GM21576 (cell line): Measurements from ENCODE around the gene FBLN1.
"Not testable (repeated sequence)": the region's sequence is repeated elsewhere in the genome, so short reads cannot be mapped to it uniquely, and the experiment has no call there.

Source experiments
- ATAC-seq: cut with Tn5 transposase; IDR thresholded peaks from one replicate; pipeline ENCODE4 v1.9.1; 2021; ENCODE audit warnings: mild to moderate bottlenecking, moderate library complexity; ENCODE audit not compliant: unreplicated experiment

The FBLN1 gene

GRCh38 chr22:45526768-45527360 is 24.2 kb downstream of the FBLN1 start:
- no peak for ATAC-seq

DNA sequence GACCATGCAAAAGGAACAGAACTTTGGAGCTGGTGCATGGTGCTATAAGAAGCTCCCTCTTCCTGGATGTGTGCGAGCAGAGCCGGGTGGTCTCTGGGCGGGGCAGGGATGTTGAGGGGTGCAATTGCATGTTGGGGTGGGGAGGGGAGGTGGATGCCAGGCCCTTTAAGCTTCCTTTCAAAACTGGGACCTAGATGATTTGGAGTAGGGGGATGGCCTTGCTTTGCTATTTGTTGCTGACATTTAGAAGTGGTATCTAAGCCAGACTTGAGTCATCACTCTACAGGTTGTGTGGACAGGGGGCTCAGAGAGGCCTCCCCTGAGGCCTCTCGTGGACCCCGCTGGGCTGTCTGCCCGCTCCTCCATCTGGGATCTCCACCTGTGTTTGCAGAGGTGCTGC is 24.8 kb downstream of the FBLN1 start:
- no peak for ATAC-seq

DNA sequence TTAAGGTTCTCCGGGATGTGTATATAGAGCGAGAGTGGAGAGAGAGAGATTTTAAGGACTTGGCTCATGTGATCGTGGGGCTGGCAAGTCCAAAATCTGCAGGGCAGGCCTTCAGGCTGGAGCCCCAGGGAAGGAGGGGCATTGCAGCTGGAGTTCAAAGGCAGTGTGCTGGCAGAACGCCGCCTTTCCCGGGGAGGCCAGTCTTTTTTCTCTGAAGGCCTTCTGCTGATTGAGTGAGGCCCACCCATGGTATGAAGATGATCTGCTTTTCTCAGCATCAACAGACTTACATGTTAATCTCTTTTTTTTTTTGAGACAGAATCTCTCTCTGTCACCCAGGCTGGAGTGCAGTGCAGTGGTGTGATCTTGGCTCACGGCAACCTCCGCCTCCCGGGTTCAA is 25.4 kb downstream of the FBLN1 start:
- no peak for ATAC-seq

GRCh38 chr22:45529105-45529504 is 26.4 kb downstream of the FBLN1 start:
- ATAC-seq, result no peak

- no peak for ATAC-seq
Measured at GRCh38 chr22:45529971-45530575, 27.4 kb downstream of the FBLN1 start.

GRCh38 chr22:45531441-45532234 is 29.0 kb downstream of the FBLN1 start:
- no peak for ATAC-seq

DNA sequence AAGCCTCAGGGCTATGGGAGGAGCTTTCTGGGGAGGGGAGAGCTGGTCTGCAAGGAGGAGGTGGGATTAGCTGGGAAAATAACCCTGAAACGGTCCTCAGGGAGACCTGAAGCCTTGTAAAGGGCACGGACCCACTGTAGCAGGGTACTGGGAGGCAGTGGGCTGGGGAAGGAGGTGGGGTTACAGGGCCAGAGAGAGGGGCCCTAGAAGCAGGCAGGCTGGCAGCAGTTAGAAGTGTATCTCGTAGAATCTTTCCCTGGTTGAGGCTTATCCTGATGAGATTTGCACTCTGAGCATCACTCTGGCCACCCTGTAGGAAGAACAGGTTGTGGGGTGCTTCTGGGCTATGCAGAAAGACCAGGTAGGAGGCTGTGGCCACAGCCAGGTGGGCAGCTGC is 29.6 kb downstream of the FBLN1 start:
- no peak for ATAC-seq

- ATAC-seq, result no peak
Measured at GRCh38 chr22:45533703-45534102, 31.0 kb downstream of the FBLN1 start.

GRCh38 chr22:45534339-45535192 is 31.9 kb downstream of the FBLN1 start:
- ATAC-seq, result no peak

- no peak for ATAC-seq
Measured at GRCh38 chr22:45535290-45535689, 32.6 kb downstream of the FBLN1 start.

DNA sequence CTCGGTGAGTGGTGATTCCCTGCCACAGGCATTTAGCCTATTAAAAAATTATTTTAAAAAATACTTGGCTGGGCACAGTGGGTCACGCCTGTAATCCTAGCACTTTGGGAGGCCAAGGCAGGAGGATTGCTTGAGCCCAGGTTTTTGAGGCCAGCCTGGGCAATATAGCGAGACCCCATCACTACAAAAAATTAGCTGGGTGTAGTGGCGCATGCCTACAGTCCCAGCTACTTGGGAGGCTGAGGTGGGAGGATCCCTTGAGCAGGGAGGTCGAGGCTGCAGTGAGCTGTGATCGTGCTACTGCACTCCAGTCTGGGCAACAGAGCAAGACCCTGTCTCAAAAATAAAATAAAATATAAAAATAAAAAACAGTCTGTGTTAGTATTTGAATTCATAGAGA is 33.2 kb downstream of the FBLN1 start:
- not testable (repeated sequence) for ATAC-seq

DNA sequence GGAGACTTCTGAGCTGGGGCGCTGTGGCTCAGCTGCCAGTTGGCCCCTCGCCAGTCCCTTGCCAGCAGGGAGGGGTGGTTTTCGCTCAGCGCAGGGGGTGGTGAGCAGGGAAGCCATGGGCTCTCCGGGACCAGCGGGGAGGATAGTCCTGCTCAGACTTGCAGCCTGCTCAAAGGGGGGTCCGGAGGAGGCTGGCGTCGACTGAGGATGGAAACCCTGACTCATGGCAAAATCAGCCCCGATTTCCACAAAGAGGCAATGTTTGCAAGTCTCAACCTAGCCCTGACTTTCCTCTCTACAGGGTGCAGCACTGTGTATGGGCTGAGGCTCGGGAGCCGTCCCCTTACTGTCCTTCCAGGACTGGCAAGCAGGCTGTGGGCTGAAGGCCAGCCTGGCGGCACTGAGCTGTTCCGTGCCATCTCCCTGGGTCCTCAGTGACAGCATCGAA is 35.1 kb downstream of the FBLN1 start:
- ATAC-seq, result no peak

- no peak for ATAC-seq
Measured at GRCh38 chr22:45538281-45538680, 35.6 kb downstream of the FBLN1 start.

- no peak for ATAC-seq
Measured at GRCh38 chr22:45540122-45540521, 37.4 kb downstream of the FBLN1 start.

DNA sequence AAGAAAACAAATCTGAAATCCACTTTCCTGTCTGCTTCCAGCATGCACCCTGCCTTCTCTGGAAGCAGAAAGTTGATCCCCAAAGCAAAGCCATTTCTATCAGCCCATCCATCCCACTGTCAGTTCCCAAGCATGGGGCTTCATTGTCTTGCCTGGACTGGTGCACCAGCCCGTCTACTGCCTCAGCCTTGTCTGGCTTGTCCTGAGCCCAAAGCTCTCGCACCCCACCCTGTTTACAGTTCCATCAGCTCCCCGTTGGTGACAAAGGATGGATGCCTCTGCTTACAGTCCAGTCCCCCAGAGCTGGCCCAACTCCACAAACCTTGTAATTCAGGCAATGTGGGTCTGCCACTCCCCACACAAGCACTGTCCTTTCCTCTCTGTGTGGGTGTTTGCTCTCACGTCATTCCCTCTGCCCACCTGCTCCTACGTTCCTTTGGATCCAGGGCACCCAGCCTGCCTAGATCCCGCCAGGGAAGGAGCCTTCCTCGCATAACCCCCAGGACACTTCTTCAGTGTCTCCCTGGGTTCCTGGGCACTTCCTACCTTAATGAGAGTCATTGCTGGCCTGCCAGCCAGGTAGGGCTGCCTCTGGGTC is 38.8 kb downstream of the FBLN1 start:
- ATAC-seq, result no peak

DNA sequence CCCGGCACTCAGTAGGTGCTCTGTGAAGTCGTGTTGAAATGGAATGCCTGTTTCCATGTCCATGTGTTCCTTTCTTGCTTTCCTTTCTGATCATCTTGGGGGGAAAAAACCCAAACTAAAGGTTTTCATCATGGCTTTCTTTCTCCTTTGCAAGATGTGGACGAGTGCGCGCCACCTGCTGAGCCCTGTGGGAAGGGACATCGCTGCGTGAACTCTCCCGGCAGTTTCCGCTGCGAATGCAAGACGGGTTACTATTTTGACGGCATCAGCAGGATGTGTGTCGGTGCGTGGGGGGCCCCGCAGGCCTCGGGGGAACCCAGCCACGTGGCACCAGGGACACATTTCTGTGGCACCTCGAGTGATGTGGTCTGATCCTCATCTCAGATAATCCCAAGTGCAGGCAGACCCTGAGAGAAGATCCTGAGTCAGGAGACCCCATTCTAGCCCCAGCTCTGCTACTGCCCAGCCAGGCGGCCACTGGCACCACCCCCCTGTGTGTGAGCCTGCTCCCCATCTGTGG is 39.4 kb downstream of the FBLN1 start:
- ATAC-seq, result no peak

DNA sequence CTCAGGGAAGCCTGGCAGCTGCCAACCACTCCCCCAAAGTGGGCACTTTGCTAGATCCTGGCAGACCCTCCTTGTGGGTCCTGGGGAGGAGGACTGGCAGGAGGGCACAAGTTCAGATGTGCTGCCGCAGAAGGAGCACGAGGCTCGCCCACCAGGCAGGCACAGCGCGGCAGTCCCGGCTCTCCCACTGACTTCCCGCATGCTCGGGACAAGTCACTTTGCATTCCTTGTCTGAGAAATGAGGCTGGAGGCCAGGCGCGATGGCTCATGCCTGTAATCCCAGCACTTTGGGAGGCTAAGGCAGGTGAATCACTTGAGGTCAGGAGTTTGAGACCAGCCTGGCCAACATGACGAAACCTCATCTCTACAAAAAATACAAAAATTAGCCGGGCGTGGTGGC is 40.1 kb downstream of the FBLN1 start:
- not testable (repeated sequence) for ATAC-seq

- ATAC-seq, result no peak
Measured at GRCh38 chr22:45543243-45543642, 40.6 kb downstream of the FBLN1 start.

GRCh38 chr22:45544588-45545170 is 42.0 kb downstream of the FBLN1 start:
- no peak for ATAC-seq

GRCh38 chr22:45546333-45547015 is 43.8 kb downstream of the FBLN1 start:
- no peak for ATAC-seq
